HFFc6 (cell line): ENCODE data around the gene ZWILCH. TPM values are rescaled to one million over a fixed set of nuclear protein-coding genes. Genes with fewer than 3 reads are reported as not detected.

Source experiments
- DNase-seq: peaks from one replicate; pipeline ENCODE4 v3.0.0-alpha.2; 2018
- H3K27ac Mint-ChIP-seq: 2 replicates; pipeline ENCODE4 v1.8.0; 2020; ENCODE audit warnings: mild to moderate bottlenecking, mixed read lengths
- H3K27me3 Mint-ChIP-seq: 2 replicates; pipeline ENCODE4 v1.8.0; 2021; ENCODE audit warnings: mild to moderate bottlenecking, moderate library complexity, mixed read lengths; ENCODE audit not compliant: insufficient read depth
- H3K36me3 Mint-ChIP-seq: 2 replicates; pipeline ENCODE4 v1.8.0; 2021; ENCODE audit warnings: low read depth, mixed read lengths
- H3K4me1 Mint-ChIP-seq: 2 replicates; pipeline ENCODE4 v1.8.0; 2020; ENCODE audit warnings: low read depth, mixed read lengths
- H3K4me3 Mint-ChIP-seq: 2 replicates; pipeline ENCODE4 v1.8.0; 2020; ENCODE audit warnings: mild to moderate bottlenecking, moderate library complexity, mixed read lengths
- H3K9me3 Mint-ChIP-seq: 2 replicates; pipeline ENCODE4 v1.8.0; 2020; ENCODE audit warnings: mild to moderate bottlenecking, mixed read lengths
- CTCF ChIP-seq: fragments of 200-600 bp; sonication (generic); IDR thresholded peaks from 2 replicates; pipeline ENCODE4 v1.5.0; 2021; ENCODE audit warnings: antibody characterized with exemption, mild to moderate bottlenecking
- total RNA-seq, 6 experiments: library from RNA; stranded (reverse); fragmentation: NEBNext Ultra II Directional; extraction: Animal tissue kit (Norgen Biotek cat#: 25700); gene quantifications; 2 replicates in 1 of 6; 3 replicates in 5 of 6; pipeline ENCODE4 v1.2.3, GENCODE V29; 2021

Gene ZWILCH
- total RNA-seq, 6 experiments from 2014 or later: 18.5 to 30.0 (median 25.9) TPM

DNA sequence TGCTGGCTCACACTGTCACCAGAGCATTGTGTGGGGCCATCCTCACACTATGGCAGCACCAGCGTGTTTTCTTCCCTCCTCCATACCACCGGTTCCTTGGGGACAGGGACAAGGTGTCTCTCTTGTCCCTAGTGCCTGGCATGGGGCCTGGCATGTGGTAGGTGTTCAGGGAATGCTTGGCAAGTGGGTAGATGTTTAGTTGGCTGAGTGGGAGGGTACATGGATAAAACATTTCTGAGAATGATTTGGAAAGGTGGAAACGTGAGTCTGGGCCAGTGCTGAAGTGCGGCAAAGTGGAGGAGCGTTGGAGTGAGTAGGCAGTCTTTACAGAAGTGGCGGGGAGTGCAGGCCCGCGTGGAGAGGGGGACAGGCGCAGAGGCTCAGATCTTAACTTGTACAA is 22.6 kb upstream of the ZWILCH start:
- no peak overlapping the region for H3K27ac Mint-ChIP-seq
- TF ChIP-seq CTCF: no peak
- peaks cover 25% of the 10 kb centered on the region for H3K4me1 Mint-ChIP-seq
- H3K4me3 Mint-ChIP-seq: no peak overlapping the region
- no peaks in the 10 kb centered on the region for H3K27me3 Mint-ChIP-seq
- no peaks in the 10 kb centered on the region for H3K9me3 Mint-ChIP-seq
- no peak for DNase-seq
- peaks cover 25% of the 10 kb centered on the region for H3K36me3 Mint-ChIP-seq

DNA sequence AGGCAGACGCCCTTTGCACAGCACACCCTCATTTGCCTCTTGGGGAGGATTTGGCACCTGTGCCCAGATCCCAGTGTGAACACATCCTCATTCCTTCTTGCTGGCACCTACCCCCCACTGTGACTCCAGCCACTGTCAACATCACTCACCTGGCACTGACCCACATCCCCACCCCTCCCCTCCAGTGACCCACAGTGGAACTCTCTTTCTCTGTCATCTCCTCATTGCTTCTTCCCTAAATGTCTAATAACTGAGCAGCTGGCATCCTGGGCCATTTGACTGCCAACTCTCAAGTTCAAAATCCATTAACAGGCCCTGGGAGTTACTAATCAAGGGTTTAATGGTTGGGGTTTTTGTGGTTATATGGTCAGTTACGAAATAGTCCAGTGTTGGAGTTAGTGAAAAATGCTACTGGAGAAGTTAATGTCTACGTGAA is 22.0 kb upstream of the ZWILCH start:
- DNase-seq: peak; percentile 30
- no peak for TF ChIP-seq CTCF
- Mint-ChIP-seq H3K9me3 (no peaks in the 10 kb centered on the region), H3K4me3 (no peak overlapping the region), H3K27ac (no peak overlapping the region), H3K27me3 (no peaks in the 10 kb centered on the region), H3K4me1 (peaks cover 25% of the 10 kb centered on the region), H3K36me3 (peaks cover 31% of the 10 kb centered on the region)

- Mint-ChIP-seq H3K4me1 (peaks cover 25% of the 10 kb centered on the region), H3K27me3 (no peaks in the 10 kb centered on the region), H3K36me3 (peaks cover 33% of the 10 kb centered on the region), H3K27ac (no peak overlapping the region), H3K9me3 (no peaks in the 10 kb centered on the region), H3K4me3 (no peak overlapping the region)
- DNase-seq: no peak
- TF ChIP-seq CTCF: no peak
Measured at GRCh38 chr15:66484539-66485112, 20.5 kb upstream of the ZWILCH start.

DNA sequence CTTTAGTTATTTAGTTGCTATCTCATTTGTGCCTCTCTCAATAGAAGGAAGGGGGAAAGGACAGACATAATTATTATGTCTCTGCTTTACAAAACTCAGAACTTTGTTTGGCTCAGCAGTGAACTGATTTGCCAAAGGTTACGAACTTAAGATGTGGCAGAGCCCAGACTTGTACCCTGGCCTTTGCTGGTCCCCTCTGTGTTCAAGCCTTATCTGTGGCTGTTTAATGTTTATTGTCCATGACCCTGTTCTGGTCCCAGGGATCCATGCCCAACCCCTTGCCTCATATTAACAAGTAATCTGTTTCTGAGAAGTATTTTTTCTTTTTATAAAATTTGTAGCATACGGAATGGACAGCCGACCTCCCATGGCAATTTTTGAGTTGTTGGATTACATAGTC is 18.2 kb upstream of the ZWILCH start:
- H3K4me1 Mint-ChIP-seq: peaks cover 12% of the 10 kb centered on the region
- no peak overlapping the region for H3K27ac Mint-ChIP-seq
- no peak for TF ChIP-seq CTCF
- H3K27me3 Mint-ChIP-seq: no peaks in the 10 kb centered on the region
- no peak for DNase-seq
- no peaks in the 10 kb centered on the region for H3K9me3 Mint-ChIP-seq
- peaks cover 25% of the 10 kb centered on the region for H3K36me3 Mint-ChIP-seq
- H3K4me3 Mint-ChIP-seq: no peak overlapping the region

DNA sequence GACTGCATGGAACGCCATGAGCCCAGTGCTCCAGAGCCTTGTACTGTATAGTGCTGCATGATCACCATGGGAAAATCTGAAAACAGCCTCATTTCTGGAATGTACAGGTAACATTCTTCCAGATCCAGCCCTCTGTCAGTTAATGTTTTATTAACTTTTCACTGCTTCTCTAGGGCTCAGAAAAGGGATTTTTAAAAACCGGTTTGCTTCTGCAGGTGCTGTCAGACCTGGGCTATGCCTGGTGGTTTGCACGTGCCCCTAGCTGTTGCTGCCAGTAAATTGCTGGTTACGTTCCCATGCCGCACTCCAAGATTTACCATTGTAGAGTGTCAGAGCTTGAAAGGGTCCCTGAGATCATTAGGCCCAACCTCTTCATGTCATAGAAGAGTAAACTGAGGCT is 16.6 kb upstream of the ZWILCH start:
- Mint-ChIP-seq H3K36me3 (peaks cover 15% of the 10 kb centered on the region), H3K27ac (no peak overlapping the region)

More for the DNA sequence above, 16.6 kb upstream of the ZWILCH start:
- no peak for TF ChIP-seq CTCF
- H3K4me1 Mint-ChIP-seq: peaks cover 7% of the 10 kb centered on the region
- no peak for DNase-seq
- no peaks in the 10 kb centered on the region for H3K9me3 Mint-ChIP-seq
- no peak overlapping the region for H3K4me3 Mint-ChIP-seq
- no peaks in the 10 kb centered on the region for H3K27me3 Mint-ChIP-seq
